ENCODE measurements around the gene AS3MT.

The AS3MT gene

GRCh38 chr10:102919246-102919959 is 50.1 kb downstream of the AS3MT start:
- no peak for TF ChIP-seq TCF12 (IDR thresholded peaks at IDR 0.05; ENCODE audit: low read depth)
- no peak for TF ChIP-seq ZBTB7A (IDR thresholded peaks at IDR 0.05; ENCODE audit: low read depth)
- no peak for TF ChIP-seq EP300 (IDR thresholded peaks at IDR 0.05; ENCODE audit: borderline replicate concordance)
- no peak for TF ChIP-seq REST (IDR thresholded peaks at IDR 0.05; ENCODE audit: low read depth)
- no peak for TF ChIP-seq CREB1 (IDR thresholded peaks at IDR 0.05; ENCODE audit: low read depth)
- no peak for TF ChIP-seq FOXM1 (IDR thresholded peaks at IDR 0.05; ENCODE audit: borderline replicate concordance, low read depth)
- TF ChIP-seq MAX (IDR thresholded peaks at IDR 0.05) = 0 out of 2 replicates have a peak, but pooled peaks have one; percentile 39

- TF ChIP-seq FOXM1 (IDR thresholded peaks at IDR 0.05; ENCODE audit: borderline replicate concordance, low read depth) (no peak), TCF12 (IDR thresholded peaks at IDR 0.05; ENCODE audit: low read depth) (no peak), EGR1 (IDR thresholded peaks at IDR 0.05) (no peak), NFIC (IDR thresholded peaks at IDR 0.05) (no peak), TEAD4 (IDR thresholded peaks at IDR 0.05) (no peak), YY1 (IDR thresholded peaks at IDR 0.05; ENCODE audit: low read depth) (no peak), CEBPB (IDR thresholded peaks at IDR 0.05) (no peak), USF1 (IDR thresholded peaks at IDR 0.05) (no peak)
Measured at GRCh38 chr10:102919992-102920739, 50.9 kb downstream of the AS3MT start.

GRCh38 chr10:102923601-102924000 is 54.3 kb downstream of the AS3MT start:
- no peak for TF ChIP-seq TCF12 (IDR thresholded peaks at IDR 0.05; ENCODE audit: low read depth)
- no peak for TF ChIP-seq USF1 (IDR thresholded peaks at IDR 0.05)
- TF ChIP-seq CEBPB (IDR thresholded peaks at IDR 0.05) = no peak
- TF ChIP-seq REST (IDR thresholded peaks at IDR 0.05; ENCODE audit: low read depth) = no peak
- TF ChIP-seq YY1 (IDR thresholded peaks at IDR 0.05; ENCODE audit: low read depth) = no peak
- no peak for TF ChIP-seq EP300 (IDR thresholded peaks at IDR 0.05; ENCODE audit: borderline replicate concordance)
- TF ChIP-seq CREB1 (IDR thresholded peaks at IDR 0.05; ENCODE audit: low read depth) = no peak
- no peak for TF ChIP-seq TAF1 (IDR thresholded peaks at IDR 0.05; ENCODE audit: low read depth)

- TF ChIP-seq TCF12 (IDR thresholded peaks at IDR 0.05; ENCODE audit: low read depth) (no peak), FOXM1 (IDR thresholded peaks at IDR 0.05; ENCODE audit: borderline replicate concordance, low read depth) (no peak), NFIC (IDR thresholded peaks at IDR 0.05) (no peak), TEAD4 (IDR thresholded peaks at IDR 0.05) (no peak), EGR1 (IDR thresholded peaks at IDR 0.05) (no peak), ZBTB7A (IDR thresholded peaks at IDR 0.05; ENCODE audit: low read depth) (no peak), CEBPB (IDR thresholded peaks at IDR 0.05) (no peak), YY1 (IDR thresholded peaks at IDR 0.05; ENCODE audit: low read depth) (no peak), RAD21 (IDR thresholded peaks at IDR 0.05; ENCODE audit: low read depth) (no peak), EP300 (IDR thresholded peaks at IDR 0.05; ENCODE audit: borderline replicate concordance) (no peak)
Measured at GRCh38 chr10:102926842-102927241, 57.6 kb downstream of the AS3MT start.

GRCh38 chr10:102927311-102928010 is 58.2 kb downstream of the AS3MT start:
- TF ChIP-seq REST (IDR thresholded peaks at IDR 0.05; ENCODE audit: low read depth) (no peak), ZBTB7A (IDR thresholded peaks at IDR 0.05; ENCODE audit: low read depth) (no peak), CREB1 (IDR thresholded peaks at IDR 0.05; ENCODE audit: low read depth) (no peak), USF1 (IDR thresholded peaks at IDR 0.05) (no peak), FOXM1 (IDR thresholded peaks at IDR 0.05; ENCODE audit: borderline replicate concordance, low read depth) (no peak), TEAD4 (IDR thresholded peaks at IDR 0.05) (no peak), TAF1 (IDR thresholded peaks at IDR 0.05; ENCODE audit: low read depth) (no peak), TCF12 (IDR thresholded peaks at IDR 0.05; ENCODE audit: low read depth) (no peak), MAX (IDR thresholded peaks at IDR 0.05) (no peak), EP300 (IDR thresholded peaks at IDR 0.05; ENCODE audit: borderline replicate concordance) (no peak), YY1 (IDR thresholded peaks at IDR 0.05; ENCODE audit: low read depth) (no peak), NFIC (IDR thresholded peaks at IDR 0.05) (no peak), CEBPB (IDR thresholded peaks at IDR 0.05) (no peak), RAD21 (IDR thresholded peaks at IDR 0.05; ENCODE audit: low read depth) (no peak), EGR1 (IDR thresholded peaks at IDR 0.05) (no peak)
